ENCODE results near the gene STK11IP. TPM values are rescaled to one million over a fixed set of nuclear protein-coding genes. Genes with fewer than 3 reads are reported as not detected.

STK11IP gene
- total RNA-seq, 1 experiment from 2014 or later, result 39.9 TPM

GRCh38 chr2:219648963-219649362 is 51.3 kb downstream of the STK11IP start:
- no peaks in the 10 kb centered on the region; the same call in 1 of the 2 replicates for H3K27me3 Mint-ChIP-seq (ENCODE audit: low read depth)
- no peak for TF ChIP-seq MXD4 (CRISPR knock-in tag; IDR thresholded peaks at IDR 0.05; ENCODE audit: borderline replicate concordance)
- no peak for TF ChIP-seq ZBTB43 (CRISPR knock-in tag; IDR thresholded peaks at IDR 0.05)
- TF ChIP-seq GTF2I (CRISPR knock-in tag; conservative IDR thresholded peaks at IDR 0.05), result no peak
- no peak for TF ChIP-seq CREM (CRISPR knock-in tag; IDR thresholded peaks at IDR 0.05)
- TF ChIP-seq ERG (CRISPR knock-in tag; IDR thresholded peaks at IDR 0.05), result no peak
- no peak for TF ChIP-seq NFE2L1 (CRISPR knock-in tag; IDR thresholded peaks at IDR 0.05)
- no peak for TF ChIP-seq MAX (CRISPR knock-in tag; IDR thresholded peaks at IDR 0.05)
- no peak for TF ChIP-seq CBFB (CRISPR knock-in tag; IDR thresholded peaks at IDR 0.05; ENCODE audit: low read depth)
- TF ChIP-seq ZNF396 (CRISPR knock-in tag; IDR thresholded peaks at IDR 0.05; ENCODE audit: borderline replicate concordance), result no peak
- TF ChIP-seq ZBTB21 (CRISPR knock-in tag; IDR thresholded peaks at IDR 0.05; ENCODE audit: borderline replicate concordance), result no peak
- TF ChIP-seq PRDM15 (CRISPR knock-in tag; IDR thresholded peaks at IDR 0.05), result no peak
- ATAC-seq (no peak), DNase-seq (ENCODE audit: low spot score) (no peak)
- no peak overlapping the region for H3K4me3 Mint-ChIP-seq
- ChIA-PET POLR2A (no interaction called here), CTCF (interaction anchor here (1.2 kb wide), 1 partner anchor 88 kb away, joined by 5 read pairs; no protein-coding TSS in a partner anchor)
- no peak overlapping the region for H3K27ac Mint-ChIP-seq
- H3K9me3 Mint-ChIP-seq, result no peaks in the 10 kb centered on the region
- no peaks in the 10 kb centered on the region for H3K36me3 Mint-ChIP-seq
- H3K4me1 Mint-ChIP-seq, result peaks cover 12% of the 10 kb centered on the region

GRCh38 chr2:219650426-219651248 is 53.0 kb downstream of the STK11IP start:
- ATAC-seq, result 0 out of 2 replicates have a peak, but pooled peaks have one; percentile 29
- CTCF ChIA-PET, result interaction anchor here (0.6 to 3.2 kb wide), 4 partner anchors 8 to 187 kb away, joined by 3 to 17 read pairs (median 5); no protein-coding TSS in a partner anchor
- Mint-ChIP-seq H3K27ac (no peak overlapping the region), H3K4me1 (peaks cover 5% of the 10 kb centered on the region), H3K36me3 (no peaks in the 10 kb centered on the region), H3K4me3 (no peak overlapping the region), H3K27me3 (ENCODE audit: low read depth) (no peaks in the 10 kb centered on the region; the same call in 1 of the 2 replicates), H3K9me3 (no peaks in the 10 kb centered on the region; the same call in 1 of the 2 replicates)
- no peak for DNase-seq (ENCODE audit: low spot score)
- POLR2A ChIA-PET, result no interaction called here
- TF ChIP-seq ATF2 (CRISPR knock-in tag; IDR thresholded peaks at IDR 0.05; ENCODE audit: borderline replicate concordance, low read depth) (no peak), JAZF1 (CRISPR knock-in tag; IDR thresholded peaks at IDR 0.05) (no peak), ZNF317 (CRISPR knock-in tag; IDR thresholded peaks at IDR 0.05; ENCODE audit: borderline replicate concordance, low read depth) (no peak), RELA (CRISPR knock-in tag; IDR thresholded peaks at IDR 0.05; ENCODE audit: borderline replicate concordance) (no peak), SOX15 (CRISPR knock-in tag; IDR thresholded peaks at IDR 0.05) (no peak), PRDM15 (CRISPR knock-in tag; IDR thresholded peaks at IDR 0.05) (no peak), KAT7 (CRISPR knock-in tag; IDR thresholded peaks at IDR 0.05; ENCODE audit: borderline replicate concordance) (no peak), ZBTB43 (CRISPR knock-in tag; IDR thresholded peaks at IDR 0.05) (no peak), FOXP1 (CRISPR knock-in tag; IDR thresholded peaks at IDR 0.05; ENCODE audit: borderline replicate concordance) (no peak), OVOL2 (CRISPR knock-in tag; IDR thresholded peaks at IDR 0.05; ENCODE audit: borderline replicate concordance) (no peak), GTF2I (CRISPR knock-in tag; conservative IDR thresholded peaks at IDR 0.05) (no peak), GABPB1 (CRISPR knock-in tag; IDR thresholded peaks at IDR 0.05) (no peak), ZNF396 (CRISPR knock-in tag; IDR thresholded peaks at IDR 0.05; ENCODE audit: borderline replicate concordance) (no peak)
